ENCODE data around the gene UGT2B28. TPM values are rescaled to one million over a fixed set of nuclear protein-coding genes. Genes with fewer than 3 reads are reported as not detected.
"Not testable (repeated sequence)": the region's sequence is repeated elsewhere in the genome, so short reads cannot be mapped to it uniquely, and the experiment has no call there.

The UGT2B28 gene
- total RNA-seq, 1 experiment from 2014 or later, result not detected

- not testable (repeated sequence) for DNase-seq (ENCODE audit: extremely low read depth, low read depth)
Measured at GRCh38 chr4:69343114-69343513, 62.8 kb downstream of the UGT2B28 start.

DNA sequence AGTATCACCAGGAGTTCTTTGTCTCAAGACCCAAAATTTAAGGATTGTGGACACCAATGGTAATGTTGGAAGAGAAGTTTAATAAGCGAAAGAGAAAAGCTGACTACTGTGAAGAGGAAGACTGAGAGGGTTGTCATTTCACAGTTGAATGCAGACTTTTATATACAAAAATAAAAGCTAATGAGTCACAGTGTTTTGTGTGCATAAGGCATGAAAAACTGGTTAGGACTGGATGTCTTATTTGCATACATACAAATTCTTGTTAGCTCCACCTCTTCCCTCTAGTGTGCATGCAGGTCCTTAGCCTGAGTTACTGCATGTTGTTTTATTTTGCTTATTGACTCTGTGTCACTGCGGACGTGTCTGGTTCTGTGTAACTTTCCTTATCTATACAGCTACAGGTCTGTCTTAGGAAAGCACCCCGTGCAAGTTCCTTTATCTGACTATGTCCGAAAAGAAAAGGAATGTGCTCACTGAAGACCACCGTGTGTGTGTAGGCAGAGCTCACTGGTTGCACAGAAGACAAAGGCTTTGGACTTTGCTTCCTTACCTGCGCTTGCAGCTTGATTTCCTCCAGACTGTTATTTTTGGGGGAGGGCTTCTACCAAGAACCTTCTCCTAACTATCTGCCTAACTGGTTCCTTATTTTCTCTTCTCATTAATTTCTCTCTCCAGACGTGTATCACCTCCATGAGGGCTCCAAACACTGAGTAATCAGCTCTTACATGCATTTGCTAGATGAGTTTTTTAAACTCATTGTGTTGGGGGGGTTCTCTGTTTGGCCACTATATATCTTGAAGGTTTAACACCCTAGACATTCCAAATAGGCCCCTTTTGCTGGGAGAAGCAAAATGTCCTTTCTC, 63.5 kb downstream of the UGT2B28 start:
- DNase-seq (ENCODE audit: extremely low read depth, low read depth), result not testable (repeated sequence)

Other genes with a start within 250 kb of the UGT2B28 start
- not detected in 2 replicates for gene UGT2B7, start 184.0 kb upstream of the UGT2B28 start, total RNA-seq (2014; rRNA removed; shearing (Covaris generic))
- not detected in 2 replicates for gene UGT2B11, start 65.7 kb upstream of the UGT2B28 start, total RNA-seq (2014; rRNA removed; shearing (Covaris generic))
- gene UGT2B4, start 215.4 kb downstream of the UGT2B28 start, total RNA-seq (2014; rRNA removed; shearing (Covaris generic)), result not detected in 2 replicates

All from NCI-H460 (cell line).